Measurements from ENCODE around the gene USP25.

- no peak for TF ChIP-seq CTCF (IDR thresholded peaks at IDR 0.05; ENCODE audit: insufficient read depth, low read length)
- no peak for TF ChIP-seq POLR2AphosphoS5 (IDR thresholded peaks at IDR 0.05; ENCODE audit: low read depth)
Observed at GRCh38 chr21:15776818-15777217, 47.0 kb downstream of the USP25 start.
